HG03175 (cell line): ENCODE measurements around the gene BNC2.
"Not testable (repeated sequence)": the region's sequence is repeated elsewhere in the genome, so short reads cannot be mapped to it uniquely, and the experiment has no call there.

ENCODE experiments used
- ATAC-seq: cut with Tn5 transposase; IDR thresholded peaks from one replicate; pipeline ENCODE4 v1.9.1; 2021; ENCODE audit warnings: mild to moderate bottlenecking, moderate library complexity; ENCODE audit not compliant: unreplicated experiment

BNC2 gene

DNA sequence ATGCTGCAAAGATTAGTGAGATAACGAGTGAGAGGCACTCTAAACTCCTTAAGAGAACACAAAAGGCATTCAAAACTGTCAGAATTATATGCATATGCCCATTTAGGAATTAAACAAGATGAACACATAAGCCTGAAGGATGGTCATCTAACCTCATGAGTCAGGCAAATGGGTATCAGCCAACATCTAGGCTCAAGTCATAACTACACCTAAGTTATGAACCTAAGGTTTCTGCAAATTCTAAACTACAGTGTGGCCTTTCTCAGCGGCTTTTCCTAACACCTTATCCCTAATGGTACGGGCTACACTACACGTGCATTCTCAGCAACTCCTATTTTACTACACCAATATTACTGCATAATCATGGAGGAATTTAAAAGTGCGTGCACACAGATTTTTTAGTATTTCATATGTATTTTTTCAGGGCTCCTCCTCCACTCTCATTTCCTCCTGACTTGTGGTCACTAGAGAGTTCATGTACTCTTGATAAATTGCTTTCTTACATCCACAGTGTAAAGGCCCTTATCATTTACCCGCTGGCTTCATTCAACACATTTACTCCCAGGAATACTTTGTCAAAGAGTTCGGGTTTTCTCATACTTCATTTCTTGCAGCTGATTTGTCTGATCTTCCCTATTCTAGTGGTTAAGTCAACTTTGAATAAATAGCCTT lies 316.5 kb downstream of the BNC2 start:
- no peak for ATAC-seq

- no peak for ATAC-seq
These were observed 318.2 kb downstream of the BNC2 start for GRCh38 chr9:16552252-16552651.

DNA sequence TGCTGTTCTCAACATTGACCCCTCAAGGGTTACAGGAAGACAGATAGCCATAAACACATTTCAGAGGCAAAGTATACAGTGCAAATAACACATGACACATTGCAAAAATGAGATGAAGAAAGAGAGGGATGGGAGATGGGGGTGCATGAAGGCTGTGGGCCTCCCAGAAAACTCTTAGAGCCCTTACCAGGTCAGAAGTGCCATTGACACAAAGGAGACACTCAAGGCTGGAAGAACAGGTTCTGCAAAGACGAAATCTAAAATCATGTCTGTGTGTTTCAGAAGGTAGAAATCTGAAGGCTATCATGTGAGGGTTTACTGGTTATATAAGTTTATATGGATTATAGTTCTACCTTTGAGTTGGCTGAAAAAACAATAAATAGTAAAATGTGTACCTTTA lies 318.8 kb downstream of the BNC2 start:
- no peak for ATAC-seq

GRCh38 chr9:16545639-16546038 lies 324.8 kb downstream of the BNC2 start:
- no peak for ATAC-seq

DNA sequence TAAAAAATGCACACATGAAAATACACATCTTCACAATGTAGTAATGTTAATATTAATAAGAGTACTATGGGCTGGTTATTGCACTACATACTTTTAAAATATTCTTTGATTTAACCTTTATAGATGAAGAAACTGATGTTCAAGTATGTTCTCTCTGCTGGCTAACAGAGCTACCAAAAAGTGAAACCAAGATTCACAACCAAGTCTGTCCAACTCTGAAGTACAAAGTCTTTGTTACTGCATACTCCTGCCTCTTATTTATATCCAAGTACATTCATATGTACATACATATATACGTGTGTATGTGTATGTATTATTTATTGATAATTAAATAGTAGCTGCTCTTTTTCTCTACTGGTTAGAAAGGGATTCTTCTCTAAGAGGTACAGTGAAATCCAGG lies 325.6 kb downstream of the BNC2 start:
- no peak for ATAC-seq

DNA sequence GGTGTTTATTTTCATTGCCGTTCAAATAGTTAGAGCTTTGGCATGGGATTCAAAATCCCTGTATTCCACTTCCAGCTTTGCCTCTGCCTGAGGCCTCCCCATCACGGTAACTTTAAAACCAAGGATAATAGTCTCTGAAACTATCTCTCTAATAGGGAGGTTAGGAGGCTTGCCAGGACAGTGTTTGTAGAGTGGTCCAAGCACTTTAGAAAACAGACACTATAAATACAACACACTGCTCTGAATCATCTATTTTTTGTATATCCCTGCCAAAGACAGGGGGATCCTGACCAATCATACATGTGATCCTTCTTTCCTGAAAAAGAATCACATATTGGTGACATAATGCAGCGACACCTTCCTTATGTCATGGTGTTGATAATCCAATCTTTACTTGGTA lies 326.8 kb downstream of the BNC2 start:
- no peak for ATAC-seq

DNA sequence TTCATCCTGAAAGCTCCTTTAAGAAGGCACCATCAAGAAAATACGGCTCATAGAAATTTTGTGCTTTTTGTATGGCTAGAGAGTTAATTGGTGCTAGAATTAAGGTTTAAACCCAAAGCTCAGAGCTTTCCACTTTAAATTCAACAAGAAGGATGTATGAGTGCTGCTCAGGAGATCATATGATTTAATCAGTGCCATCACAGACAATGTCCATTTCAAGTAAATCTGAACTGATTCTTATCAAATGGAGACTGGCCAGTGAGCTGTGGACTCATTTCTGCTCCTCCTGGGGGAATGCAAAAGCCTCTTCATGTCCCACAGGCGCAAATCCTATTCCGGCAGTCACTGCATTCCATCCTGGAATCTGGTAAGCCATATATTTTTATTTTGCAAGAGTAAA lies 327.2 kb downstream of the BNC2 start:
- no peak for ATAC-seq

GRCh38 chr9:16542290-16542689 lies 328.2 kb downstream of the BNC2 start:
- ATAC-seq = no peak

- no peak for ATAC-seq
These were observed 329.5 kb downstream of the BNC2 start for GRCh38 chr9:16540743-16541613.

- ATAC-seq = not testable (repeated sequence)
These were observed 330.8 kb downstream of the BNC2 start for GRCh38 chr9:16539626-16540025.

- ATAC-seq = no peak
These were observed 334.9 kb downstream of the BNC2 start for GRCh38 chr9:16535555-16535954.

DNA sequence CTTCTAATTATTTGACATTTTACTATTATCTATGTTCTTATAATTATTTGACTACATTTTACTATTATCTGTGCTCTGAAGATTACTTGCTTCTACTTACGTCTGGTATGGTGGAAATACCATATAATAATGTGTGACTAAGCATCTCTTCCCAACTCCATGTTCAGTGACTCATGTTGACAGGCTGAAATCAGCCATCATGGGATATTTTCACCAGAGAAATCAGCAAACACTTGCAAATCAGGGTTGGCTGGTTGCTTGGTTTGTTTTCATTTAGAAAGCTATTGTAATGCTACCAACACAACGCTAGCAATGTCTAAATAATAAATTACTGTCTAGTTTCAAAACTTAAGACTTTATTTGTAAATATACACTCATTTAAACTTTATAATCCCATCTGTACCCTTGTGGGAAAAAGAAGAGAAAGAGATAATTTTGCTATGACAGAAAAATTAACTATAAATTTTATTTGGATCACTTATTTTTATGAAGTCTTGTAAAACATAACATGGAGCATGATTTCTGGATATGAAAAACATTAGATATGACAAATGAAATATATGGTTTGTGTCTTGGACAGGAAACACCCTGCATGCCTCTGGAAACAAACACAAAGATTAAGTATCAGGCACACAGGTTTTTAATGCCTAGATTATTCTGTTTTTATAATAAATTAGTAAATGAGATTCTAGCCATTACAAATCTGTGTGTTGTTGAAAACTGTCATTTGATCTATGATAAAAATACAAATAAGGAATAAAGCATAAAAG lies 337.6 kb downstream of the BNC2 start:
- no peak for ATAC-seq

- no peak for ATAC-seq
These were observed 338.2 kb downstream of the BNC2 start for GRCh38 chr9:16532272-16532671.

- no peak for ATAC-seq
These were observed 339.5 kb downstream of the BNC2 start for GRCh38 chr9:16530669-16531642.

DNA sequence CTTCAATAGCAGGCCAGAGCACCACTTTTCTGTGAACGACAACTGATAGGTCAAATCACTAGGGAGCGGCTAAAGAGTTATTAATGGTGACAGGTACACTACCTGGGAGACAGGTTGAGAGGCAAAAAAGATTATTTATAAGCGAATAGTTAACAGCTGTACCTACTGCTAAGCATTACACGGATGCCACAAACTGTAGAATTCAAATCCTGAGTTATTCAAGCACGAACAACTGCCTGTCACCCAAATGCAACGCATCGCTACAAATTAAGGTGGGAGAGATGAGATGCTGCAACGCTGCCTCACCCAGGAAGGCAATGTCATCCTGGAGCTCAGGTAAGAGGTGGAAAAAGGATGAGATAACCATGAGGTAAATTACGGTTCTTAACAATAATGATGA lies 342.9 kb downstream of the BNC2 start:
- ATAC-seq = no peak

DNA sequence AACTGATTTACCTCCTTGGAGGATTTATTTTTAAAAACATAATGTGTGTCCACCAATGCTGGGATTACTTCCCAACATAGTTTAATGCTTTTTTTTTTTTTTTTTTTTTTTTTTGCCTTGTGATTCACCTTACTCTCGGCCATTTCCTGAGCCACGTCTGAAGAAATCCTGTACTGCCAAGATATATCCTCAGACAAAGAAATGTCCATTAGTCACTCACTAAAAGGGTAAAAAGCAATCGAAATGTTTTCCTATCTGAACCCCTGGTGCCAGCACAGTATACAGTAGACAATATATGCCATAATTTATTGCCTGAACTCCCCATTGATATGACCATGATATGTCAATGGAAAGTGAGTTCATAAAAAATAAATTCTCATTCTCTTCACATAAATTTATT lies 344.1 kb downstream of the BNC2 start:
- ATAC-seq = no peak

DNA sequence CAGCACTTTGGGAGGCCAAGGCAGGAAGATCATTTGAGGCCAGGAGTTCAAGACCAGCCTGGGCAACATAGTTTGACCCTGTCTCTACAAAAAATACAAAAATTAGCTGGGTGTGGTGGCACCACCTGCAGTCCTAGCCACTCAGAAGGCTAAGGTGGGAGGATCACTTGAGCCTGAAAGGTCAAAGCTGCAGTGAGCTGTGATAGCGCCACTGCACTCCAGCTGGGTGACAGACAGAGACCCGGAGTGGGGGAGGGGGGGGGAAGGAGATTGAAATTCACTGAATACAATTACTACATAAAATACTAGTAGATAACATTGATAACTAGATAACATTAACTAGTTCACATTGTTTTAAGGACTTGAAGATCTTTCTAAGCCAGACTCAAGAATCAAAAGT lies 345.6 kb downstream of the BNC2 start:
- no peak for ATAC-seq

- no peak for ATAC-seq
These were observed 346.4 kb downstream of the BNC2 start for GRCh38 chr9:16524078-16524477.

GRCh38 chr9:16521868-16522411 lies 348.5 kb downstream of the BNC2 start:
- ATAC-seq = no peak

DNA sequence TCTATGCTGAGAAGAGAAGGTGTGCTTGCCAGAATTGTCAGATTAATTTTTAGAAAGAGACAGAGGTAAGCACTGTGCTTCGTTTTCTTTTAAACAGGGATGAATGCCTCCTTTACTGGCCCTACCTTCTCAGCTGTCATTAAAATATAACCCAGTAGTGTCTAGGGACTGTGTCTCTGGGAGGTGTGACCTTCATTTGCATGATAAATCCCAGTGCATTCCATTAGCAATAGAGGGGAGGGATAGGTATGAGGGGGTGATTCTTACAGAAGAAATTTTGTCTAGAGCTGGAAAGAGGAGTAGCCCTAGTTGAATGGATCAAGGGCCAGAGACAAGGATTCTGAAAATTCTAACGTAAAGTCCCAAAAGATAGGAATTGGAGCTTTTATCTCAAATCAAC lies 351.5 kb downstream of the BNC2 start:
- no peak for ATAC-seq
